Activated naive CD8-positive, alpha-beta T cell treated with anti-CD3 and anti-CD28 coated beads, Interleukin-2, amount 50 U/mL, for 16 hours (primary cell): ENCODE data around the gene PLP2.
A peak's percentile ranks its signal among the peaks of the same experiment; 100 is the strongest.

Source experiments
- DNase-seq: peaks from one replicate; pipeline ENCODE4 v3.0.0-alpha.2; 2020; ENCODE audit warnings: low read depth, low spot score

PLP2 gene

DNA sequence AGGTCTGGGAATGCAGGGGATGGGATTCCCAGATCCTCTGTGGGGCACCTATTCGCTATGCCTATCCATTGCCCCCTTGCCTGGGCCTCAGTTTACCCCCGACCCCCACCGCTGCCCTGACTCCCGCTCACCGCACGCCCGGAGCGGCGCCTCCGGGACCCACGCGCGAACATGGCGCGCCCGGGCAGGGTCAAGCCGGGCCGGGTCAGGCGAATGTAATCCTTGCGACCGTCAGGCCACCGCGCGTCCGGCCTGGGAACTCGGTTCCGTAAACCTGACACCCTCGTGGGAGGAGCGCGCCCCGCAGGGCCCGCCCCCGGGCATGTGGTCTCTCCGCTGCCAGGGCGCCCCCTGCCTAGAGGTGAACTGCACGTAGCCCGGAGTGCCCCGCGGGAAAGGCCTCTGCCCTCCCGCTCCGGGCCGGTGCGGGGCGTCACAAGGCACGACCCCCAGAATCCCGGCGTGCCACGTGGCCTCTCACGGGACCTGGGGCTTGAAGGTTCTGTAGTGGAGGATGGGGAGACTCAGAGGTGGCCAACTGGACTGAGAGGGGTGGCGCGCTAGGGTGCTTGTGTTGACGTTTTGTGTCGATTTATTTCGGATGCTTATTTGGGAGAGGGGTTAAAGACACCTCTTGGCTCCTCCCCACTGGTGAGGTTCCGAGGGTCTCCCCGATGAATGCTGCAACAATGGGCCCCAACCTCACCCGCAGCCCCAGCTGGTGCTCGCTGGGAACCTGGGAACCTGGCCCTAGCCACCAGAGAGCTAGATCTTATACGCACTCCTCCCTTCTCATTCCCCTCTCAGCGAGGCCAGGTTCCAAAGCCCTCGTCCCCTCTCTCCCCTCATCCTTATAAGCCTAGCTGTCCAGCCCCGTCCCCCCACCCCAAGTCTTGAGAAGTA, 14.7 kb downstream of the PLP2 start, which contains the start of gene PRICKLE3:
PRICKLE3 (minus strand) TSS at position 249 of the 903 bp plus-strand sequence; CDS start at position 173, 76 bp downstream.
- DNase-seq: no peak

DNA sequence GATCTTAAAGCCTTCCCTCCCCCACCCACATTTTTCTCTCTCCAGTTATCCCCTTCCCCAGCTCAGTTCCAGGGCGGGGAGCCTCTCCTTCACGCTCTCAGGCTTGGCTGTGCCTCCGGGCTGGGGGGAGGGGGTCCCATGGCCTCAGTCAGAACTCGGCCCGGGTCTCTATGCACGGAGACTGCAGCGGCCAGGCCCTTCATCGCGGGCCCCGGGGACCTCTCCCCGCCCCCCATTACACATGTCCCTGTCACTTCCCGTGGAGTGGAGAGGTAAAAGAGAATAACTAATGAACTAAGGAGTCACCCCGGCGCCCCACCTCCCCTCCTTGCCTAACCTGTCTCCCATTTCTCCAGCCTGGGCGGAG, 15.3 kb downstream of the PLP2 start:
- DNase-seq: no peak

DNA sequence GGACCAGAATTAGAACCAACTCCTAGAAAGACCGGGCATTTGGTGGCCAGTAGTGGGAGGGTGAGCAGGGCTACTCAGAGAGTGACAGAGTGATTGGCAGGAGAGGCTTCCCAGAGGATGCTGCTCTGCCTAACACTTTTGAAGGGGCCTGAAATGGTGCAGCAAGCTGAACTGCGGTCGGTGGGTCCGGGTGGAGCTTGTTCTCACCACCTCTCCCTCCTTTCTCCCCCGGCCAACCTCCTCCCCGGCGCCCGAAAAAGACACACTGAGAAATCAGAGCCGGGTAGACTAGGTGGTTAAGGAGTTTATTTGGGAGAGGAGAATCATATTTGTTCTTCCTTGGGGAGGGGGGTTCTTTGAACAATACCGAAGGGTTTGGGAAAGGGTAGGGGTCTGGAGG, 15.8 kb downstream of the PLP2 start:
- no peak for DNase-seq

DNA sequence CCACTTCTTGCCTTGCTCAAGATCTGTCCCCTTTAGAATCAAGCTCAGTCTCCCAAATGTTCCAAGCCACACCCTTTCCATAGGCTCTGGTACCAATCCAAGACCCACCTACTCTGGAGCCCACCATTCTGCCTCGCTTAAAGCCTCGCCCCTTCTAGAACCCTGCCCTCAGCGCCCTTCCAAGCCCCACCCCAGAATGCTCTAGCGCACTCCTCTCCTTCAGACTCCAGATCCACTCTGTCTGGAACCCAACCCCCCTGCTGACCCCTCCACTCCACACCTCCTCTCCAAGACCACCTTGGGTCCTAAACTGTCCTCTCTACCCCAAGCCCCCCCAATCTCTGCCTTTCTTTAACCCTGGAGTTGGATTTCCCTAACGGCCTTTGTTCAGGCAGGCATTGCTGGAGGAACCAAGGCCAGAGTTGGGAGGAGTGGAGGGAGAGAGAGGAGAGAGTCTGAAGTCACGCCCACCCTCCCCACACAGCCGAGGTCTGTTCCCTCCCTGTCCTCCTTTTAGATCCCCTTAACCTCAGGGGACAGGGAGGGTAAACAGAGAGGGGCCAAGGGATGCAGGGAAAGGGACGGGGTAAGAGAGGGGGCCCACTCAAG, 16.9 kb downstream of the PLP2 start:
- no peak for DNase-seq

DNA sequence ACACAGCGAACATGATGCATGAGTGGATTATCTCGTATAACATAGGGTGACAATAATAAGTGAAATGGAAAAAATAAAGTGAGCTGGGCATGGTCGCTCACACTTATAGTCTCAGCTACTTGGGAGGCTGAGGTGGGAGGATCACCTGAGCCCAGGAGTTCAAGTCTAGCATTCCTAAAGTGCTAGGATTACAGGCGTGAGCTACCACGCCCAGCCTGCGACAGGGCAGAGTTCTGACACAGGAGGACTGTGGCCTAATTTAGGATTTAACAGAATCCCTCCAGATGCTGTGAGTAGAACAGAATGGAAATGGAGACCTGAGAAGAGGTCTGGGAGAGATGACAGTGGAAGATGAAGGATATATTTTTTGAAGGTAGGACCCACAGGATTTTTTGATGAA, 17.9 kb downstream of the PLP2 start:
- DNase-seq: no peak

DNA sequence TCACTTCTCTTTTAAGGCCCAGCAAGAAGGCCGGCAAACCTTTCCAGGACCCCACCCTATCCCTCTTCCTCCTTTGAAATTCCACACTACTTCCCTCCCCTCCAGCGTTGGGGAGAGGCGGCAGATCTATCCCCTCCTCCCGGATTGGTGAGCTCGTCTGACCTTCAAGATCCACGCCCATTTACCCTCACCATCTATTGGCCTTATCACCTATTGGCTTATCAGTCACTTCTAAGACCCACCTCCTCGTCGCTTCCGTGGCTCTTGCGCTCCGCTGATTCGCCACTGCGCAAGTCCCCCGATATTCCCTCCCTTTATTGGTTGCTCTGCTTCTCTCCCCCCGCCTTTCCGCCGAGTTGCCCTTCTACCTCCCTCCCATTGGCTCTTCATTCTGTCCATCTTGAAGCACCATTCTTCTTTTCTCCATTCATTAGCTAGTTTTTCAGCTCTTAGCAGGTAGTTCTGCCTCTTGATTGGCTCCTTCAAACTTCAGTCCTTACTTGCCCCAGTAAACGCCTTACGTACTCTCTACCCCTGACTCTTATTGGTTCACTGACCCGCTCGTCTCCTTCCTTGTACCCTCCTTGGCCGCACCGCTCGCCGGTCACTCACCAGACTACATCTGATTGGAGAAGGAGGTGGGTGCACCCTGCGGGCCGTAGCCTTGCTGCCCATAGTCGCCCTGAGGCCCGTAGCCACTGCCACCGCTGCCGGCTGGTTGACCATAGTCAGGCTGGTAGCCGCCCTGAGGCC, 19.3 kb downstream of the PLP2 start:
- DNase-seq: peak; percentile 46

DNA sequence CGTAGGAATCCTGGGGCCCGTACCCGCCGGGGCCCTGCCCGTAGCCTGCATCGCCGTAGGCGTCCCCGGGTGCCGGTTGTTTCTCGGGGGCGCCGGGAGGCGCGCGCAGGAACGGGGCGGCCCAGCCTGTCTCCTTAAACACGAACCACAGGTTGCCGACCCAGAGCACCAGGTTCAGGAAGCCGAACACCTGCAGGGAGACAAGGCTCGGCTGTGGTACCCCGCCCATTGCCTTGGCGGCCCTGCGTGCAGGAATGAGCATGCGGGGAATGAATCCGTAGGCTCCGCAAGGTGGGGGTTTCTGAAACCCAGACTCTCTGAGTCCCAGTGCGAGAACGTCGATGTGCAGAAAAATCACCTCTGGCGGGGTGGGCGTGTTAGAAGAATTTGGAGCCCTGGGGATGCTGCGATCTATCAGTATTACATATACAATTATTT, 19.9 kb downstream of the PLP2 start:
- no peak for DNase-seq

DNA sequence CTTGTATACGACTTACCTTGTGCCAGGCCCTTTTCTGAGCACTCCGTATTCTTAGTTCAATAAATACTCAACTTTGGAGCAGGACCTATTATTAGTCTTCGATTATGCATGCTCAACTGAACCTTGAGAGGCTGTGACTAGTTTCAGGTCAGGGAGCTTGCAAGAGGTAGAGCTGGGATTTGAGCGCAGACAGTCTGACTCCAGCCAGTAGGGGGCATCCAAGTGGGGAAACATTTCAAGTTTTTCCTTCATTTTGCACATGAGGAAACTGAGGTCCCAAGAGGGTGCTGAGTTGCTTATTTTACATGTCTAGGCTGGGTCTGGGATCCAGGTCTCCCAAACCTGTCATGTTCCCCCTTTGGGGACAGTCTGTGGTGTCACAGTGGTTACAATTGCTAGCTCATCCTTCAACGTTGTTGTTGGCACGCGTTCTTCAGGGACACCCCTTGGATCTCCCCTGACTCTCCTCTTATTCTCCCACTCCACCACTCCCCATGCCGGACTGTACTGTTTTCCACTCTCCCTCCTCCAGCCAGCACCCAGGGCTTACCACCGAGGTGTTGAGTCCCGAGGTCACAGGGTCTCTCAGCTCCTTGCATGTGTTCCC, 21.1 kb downstream of the PLP2 start:
- no peak for DNase-seq

DNA sequence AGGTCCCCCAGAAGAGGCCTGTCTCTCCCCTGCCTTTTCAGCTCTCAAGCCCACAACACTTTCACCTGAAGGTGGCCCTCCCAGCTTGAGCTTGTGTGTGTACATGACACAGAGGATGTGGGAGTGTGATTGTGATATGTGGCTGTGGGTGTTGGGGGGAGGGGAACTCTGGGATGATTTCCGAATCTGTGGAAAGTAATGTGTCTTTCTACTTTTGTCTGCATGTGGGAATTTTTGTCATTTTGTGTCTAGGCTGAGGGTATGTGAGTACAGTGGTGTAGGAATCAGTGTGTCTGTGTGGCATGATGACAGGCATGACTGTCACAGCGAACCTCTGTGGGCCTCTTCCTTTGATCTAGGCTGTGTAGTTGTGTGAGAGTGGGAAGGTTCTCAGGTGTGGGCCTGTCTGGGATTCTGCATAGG, 21.9 kb downstream of the PLP2 start:
- DNase-seq: no peak

DNA sequence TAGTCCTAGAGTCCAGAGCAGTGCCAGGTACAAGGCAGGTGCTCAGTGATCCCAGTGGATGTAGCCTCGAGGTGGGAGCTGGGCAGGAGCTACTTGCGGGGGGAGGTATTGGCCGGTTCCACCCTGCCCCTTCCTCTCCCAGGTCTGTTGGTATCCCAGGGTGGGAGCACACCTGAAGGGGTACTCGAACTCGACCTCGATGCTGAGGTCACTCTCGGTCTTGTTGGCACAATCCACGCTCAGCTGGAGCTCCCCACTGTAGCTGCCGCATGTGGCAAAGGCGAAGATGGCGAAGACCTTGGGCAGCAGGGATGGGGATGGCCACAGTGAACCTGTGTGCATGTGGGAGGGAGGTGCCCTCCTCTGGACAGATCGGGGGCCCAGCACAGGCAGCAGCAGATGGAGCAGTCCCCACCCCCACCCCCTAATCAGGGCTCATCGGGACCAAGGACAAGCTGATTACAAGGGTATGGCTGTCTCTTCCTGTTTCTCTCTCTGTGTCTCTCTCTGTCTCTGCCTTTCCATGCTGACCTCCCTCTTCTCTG, 25.9 kb downstream of the PLP2 start:
- DNase-seq: no peak

DNA sequence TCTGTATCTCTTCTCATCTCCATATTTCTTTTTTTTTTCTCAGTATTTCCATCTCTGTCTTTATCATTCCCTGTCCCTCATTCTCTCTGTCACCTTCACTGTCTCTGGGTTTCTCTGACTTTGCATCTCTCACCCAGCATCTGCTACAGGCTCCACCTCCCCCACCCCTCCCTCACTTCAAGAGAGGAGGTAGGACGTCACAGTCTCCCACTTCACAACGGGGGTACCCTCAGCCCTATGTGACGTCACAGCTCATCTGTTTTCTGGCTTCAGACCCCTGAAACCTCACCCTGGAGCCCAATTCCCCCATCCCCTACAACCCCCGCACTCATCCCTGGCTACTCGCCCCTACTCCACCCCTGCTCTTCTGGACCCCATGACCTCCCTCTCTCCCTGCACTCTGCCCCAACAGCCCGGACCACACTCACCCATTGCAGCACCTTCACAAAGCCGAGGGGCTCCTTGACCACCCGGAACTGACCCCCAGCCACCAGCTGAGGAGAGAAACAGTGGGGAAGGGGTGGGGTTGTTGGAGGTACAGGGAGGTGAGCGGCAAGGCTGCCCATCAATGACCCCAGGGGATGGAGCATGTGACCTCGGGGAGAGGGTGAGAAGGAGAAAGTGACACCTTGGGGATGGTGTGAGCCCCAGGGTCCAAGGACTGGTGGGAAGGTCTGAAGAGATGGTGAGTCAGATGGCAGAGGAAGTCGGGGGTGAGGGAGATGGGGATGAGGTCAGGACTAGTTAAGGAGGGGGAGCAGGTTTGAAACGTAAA, 27.0 kb downstream of the PLP2 start:
- DNase-seq: no peak

DNA sequence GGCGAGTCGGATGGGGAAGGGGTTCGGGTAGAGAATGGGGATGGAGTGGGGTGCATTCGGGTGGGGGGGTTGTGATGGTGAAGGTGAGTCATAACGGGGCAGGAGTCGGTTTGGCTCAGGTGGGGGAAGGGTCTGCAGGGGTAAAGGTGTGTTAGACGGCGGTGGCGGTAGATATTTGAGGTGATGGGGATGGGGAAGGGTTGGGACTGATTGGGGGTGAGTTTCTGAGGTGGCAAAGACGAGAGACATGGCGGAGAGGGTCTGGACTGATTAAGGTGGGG, 27.6 kb downstream of the PLP2 start:
- DNase-seq: no peak

DNA sequence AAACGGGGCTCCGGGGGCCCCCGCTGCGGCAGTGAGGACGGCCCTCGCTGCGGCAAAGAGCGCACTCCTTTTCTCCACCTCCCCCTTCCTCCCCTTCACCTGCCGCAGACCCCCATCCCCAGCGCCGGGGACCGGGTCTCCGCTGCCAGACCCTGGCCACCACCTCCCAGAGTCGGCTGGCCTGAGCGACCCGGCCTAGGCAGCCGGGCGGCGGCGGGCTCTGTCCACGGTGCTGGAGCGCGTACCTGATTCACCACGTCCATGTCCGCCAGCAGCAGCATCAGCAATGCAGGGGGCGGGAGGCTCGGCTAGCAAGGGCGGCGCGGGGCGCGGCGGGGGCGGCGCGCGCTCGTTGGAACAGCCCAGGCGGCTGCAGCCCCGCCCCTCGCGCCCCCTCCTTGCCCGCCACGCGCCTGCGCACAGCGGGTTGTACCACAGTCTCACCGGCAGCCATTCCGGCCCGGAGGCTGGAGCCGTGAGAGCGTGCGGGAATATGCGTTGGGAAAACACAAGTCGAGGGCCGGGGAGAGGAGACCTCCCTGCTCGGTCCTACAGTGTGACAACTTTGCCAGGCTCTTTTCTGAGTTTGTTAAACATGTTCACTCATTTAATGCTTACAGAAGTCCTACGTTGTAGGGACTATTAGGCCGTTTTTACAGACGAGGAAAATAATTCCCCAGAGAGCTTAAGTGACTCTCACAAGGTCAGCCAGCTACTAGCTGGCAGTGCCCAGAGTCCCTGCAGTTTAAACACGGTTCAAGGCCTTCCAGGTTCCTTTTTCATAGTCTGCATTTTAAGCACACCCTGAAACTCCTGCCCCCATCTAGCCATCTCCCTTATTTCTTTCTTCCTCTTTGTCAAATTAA, 28.4 kb downstream of the PLP2 start, which contains the start of gene SYP:
SYP (minus strand) TSS at position 288 of the 866 bp plus-strand sequence; CDS start at position 281, 7 bp downstream.
- peak; percentile 67 for DNase-seq

DNA sequence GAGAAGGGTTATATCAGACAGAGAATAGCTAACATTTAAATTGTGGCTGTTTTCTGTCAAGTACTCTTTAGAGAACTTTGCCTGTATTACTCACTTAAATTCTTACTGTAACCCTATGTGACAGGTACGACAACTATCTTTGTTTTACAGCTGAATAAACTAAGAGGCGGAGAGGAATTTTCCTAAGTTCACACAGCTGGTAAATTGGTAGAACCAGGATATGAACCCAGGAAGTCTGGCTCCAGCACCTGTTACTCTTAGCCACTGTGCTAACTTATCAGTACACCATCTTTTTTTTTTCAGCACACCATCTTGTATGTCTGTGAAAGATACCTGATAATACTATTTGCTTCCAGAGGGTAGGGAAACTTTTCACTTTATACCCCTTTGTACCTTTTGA, 30.3 kb downstream of the PLP2 start:
- no peak for DNase-seq

DNA sequence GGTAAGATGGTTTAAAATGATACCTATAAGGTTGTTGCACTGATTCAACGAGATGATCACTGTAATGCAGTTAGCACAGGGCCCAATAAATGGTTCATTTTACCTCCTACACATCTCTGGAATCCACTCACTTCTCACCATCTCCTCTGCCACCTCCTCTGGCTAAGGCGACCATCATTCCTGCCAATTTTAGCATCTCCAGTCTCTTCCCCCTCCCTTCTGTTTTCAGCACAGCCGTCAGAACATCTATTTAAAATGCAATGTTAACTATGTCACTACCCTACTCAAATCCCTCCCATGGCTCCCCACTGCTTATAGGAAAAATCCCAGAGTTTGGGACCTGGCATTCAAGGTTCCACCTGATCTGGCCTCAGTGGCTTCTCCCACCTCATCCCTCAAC, 31.8 kb downstream of the PLP2 start:
- DNase-seq: no peak

DNA sequence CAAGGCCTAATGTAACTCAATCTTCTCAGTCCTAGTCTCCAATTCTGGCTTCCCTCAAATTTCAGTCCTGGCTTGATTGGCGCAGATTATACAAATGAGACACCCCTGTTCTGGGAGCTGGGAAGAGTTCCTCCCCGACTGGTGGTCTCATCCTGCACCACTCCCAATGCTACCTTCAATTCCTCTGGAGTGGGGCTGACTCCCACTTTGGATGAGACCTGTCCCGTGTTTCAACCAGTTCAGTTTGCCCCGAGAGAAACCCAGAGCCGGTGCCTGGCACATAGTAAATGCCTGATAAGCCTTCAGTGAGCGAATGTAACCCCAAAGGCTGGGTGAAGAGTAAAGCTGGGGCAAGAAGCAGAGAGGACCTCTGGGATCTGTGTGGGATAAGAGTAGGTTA, 32.3 kb downstream of the PLP2 start:
- no peak for DNase-seq

DNA sequence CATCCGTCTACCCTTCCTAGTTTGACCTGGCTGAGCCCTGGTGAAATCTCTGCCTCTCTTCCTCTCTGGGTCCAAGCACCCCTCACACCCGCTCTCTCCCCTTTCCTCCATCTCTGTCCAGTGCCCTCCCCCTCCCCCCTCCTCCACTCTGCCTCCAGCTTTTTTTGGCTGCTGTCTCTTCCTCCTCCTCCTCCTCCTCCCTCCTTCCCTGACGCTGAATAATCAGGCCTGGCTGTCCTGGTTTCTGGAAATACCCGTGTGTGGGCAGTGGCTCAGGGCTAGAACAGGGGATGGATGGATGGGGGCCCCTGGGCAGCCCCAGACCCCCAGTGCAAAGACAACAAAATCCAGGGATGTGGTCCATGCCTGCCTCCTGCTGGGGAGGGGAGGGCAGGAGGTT, 33.0 kb downstream of the PLP2 start:
- no peak for DNase-seq

DNA sequence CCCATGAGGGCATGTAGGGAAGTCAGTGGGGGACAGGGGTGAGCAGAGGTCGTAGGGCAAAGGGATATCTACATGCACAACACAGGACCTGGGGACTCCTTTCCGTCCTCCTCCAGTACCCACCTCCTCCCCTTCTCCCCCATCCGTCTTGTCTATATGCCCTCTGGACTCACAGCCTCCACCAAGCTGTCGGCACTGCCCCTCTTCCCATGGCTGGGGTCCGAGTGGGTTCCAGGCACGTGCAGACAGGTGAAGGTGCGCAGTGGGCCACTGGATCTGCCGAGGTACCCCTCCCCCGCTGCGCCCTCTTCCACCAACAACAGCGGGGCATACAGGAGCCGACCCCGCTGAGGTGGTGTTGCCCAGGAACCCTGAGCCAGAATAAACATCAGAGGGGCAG, 33.7 kb downstream of the PLP2 start:
- no peak for DNase-seq

DNA sequence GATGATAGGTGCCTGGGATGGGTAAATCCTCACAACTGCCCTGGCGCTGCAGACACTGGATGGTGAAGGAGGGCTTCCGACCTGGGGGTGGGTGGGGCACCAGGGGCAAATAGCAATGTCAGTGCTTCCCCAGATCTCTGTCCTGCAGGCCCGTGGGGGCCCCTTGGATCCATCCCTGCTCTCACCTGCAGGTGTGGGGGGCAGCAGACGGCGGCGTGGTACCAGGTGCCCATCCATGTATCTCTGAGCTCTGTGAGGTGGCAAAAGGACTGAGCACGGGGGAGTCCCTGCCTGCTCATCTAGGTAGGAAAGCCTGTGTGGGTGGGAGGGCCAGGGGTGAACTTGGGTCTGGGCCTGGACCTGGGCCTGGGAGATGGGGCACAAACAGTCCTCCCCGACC, 34.8 kb downstream of the PLP2 start:
- DNase-seq: no peak

DNA sequence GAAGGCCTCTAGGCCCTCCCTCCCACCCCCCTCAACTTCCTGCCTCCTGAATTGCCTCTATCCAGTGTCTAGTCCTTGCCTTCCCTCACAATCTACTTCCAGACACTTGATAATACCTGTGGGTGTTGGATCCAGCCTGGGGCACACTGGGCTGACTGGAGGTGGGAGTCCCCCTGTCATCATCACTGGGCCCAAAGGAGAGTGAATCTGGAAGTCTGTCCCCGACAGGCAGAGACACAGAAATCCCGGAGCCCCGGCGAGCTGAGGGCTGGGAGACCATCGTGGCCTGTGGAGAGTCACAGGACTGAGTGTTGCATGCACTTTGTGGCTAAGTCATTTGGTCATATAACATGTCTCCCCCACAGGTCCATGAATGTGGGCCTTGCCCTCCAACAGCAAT, 36.7 kb downstream of the PLP2 start:
- no peak for DNase-seq
